GM18909 (cell line): ENCODE measurements around the gene DLEC1.
"Not testable (repeated sequence)": the region's sequence is repeated elsewhere in the genome, so short reads cannot be mapped to it uniquely, and the experiment has no call there.

Source experiments
- ATAC-seq: cut with Tn5 transposase; IDR thresholded peaks from one replicate; pipeline ENCODE4 v1.9.1; 2021; ENCODE audit warnings: mild to moderate bottlenecking; ENCODE audit not compliant: unreplicated experiment, poor library complexity

Gene DLEC1

GRCh38 chr3:38077073-38077472 is 38.1 kb downstream of the DLEC1 start:
- ATAC-seq, result not testable (repeated sequence)

- ATAC-seq, result not testable (repeated sequence)
These were observed 43.3 kb downstream of the DLEC1 start for GRCh38 chr3:38082296-38082695.

DNA sequence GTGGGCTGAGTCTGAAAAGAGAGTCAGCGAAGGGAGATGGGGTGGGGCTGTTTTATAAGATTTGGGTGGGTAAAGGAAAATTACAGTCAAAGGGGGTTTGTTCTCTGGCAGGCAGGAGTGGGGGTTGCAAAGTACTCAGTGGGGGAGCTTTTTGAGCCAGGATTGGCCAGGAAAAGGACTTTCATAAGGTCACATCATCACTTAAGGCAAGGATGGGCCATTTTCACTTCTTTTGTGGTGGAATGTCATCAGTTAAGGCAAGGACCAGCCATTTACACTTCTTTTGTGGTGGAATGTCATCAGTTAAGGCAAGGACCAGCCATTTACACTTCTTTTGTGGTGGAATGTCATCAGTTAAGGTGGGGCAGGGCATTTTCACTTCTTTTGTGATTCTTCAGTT is 44.2 kb downstream of the DLEC1 start:
- not testable (repeated sequence) for ATAC-seq

DNA sequence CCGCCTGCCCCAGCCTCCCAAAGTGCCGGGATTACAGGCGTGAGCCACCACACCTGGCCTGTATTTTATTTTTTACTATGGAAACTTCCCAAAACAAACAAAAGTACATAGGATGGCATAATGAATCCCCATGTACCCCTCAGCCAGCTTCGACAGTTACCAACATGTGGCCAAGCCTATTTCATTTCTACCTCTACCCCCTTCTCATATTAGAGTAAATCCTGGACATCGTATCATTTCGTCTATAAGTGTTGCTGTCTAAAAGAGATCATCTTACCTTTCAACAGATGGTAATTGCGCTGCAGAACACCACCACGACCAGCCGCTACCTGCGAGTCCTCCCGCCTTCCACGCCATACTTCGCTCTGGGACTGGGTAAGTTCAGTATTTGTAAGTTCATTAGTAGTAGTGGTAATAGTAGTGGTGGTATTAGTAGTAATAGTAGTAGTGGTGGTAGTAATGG is 44.9 kb downstream of the DLEC1 start:
- no peak for ATAC-seq

- no peak for ATAC-seq
These were observed 45.6 kb downstream of the DLEC1 start for GRCh38 chr3:38084334-38085310.

GRCh38 chr3:38085311-38085942 is 46.4 kb downstream of the DLEC1 start:
- ATAC-seq, result no peak

GRCh38 chr3:38085943-38086324 is 46.9 kb downstream of the DLEC1 start:
- no peak for ATAC-seq

DNA sequence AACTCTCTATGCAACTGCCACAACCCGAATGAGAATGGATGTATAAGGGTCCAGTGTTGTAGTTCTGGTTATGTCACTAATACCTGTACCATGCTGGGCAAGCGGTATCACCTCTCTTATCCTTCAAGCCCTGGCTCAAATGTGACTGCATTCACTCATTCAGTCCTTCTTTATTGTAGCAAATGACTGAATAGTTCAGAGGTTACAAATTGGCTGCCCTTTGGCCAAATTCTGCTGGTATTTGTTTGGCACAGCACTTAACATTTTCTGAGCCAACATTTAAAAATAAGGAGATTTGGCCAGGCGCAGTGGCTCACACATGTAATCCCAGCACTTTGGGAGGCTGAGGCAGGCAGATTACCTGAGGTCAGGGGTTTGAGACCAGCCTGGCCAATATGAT is 47.5 kb downstream of the DLEC1 start:
- ATAC-seq, result no peak

- ATAC-seq, result not testable (repeated sequence)
These were observed 48.3 kb downstream of the DLEC1 start for GRCh38 chr3:38087278-38087677.

DNA sequence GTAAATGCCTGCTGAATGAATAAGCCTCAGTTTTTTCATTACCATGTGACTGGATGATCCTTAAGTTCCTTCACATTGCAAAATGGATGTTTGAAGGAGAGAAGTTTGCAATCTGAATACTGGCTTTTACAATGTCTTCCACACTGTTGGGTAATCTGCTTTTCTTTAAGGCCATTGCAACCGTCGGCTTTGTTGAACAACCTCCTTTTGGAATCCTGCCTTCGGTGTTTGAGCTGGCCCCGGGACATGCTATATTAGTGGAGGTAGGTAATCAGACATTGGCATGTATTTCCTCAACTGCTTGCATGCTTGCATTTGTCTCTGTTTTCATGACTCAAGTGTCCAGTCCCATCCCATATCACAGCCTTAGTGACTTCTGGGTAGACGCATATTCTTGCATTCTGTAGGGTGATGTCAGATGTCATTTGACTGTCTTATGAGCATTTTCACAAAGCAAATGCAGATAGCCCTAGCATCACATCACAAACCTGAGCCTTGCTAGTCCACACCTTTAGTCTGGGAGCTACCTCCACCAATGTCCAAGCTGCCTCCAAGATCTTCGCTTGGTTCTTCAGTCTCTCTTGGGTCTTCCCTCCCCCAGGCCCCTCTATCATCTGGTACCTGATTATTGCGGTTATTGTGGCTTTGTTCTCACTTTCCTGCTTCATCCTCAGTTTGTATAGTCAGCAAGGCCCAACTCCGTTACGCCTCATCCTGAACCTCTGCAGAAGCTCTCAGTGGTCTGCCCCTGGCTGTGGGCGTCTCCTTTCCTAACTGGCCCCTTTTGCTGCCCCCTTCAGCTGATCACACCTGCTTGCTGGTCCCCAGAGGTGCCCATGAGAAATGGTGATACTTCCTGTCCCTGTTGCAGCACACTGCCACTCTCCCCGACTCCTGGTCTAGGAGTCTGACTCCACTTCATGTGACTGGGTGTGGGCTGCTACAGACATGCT is 49.4 kb downstream of the DLEC1 start:
- no peak for ATAC-seq

DNA sequence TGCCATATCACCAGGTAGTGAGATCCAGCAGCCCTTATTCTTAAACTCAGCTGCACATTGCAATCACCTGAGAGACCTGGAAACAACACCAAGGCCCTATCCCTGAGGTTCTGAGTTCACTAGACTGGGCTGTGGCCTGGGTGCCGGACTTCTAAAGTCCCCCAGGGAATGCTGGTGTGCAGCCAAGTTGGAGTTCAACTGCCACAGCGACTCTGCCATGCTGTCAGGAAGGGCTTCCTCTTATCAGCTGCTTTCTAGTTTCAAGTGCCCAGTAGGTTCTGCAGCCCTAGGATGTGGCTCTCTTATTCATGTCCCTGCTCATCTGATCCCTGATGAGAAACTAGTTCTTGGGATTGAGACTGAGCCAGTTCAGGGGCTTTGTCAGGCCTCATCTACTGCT is 50.2 kb downstream of the DLEC1 start:
- no peak for ATAC-seq

DNA sequence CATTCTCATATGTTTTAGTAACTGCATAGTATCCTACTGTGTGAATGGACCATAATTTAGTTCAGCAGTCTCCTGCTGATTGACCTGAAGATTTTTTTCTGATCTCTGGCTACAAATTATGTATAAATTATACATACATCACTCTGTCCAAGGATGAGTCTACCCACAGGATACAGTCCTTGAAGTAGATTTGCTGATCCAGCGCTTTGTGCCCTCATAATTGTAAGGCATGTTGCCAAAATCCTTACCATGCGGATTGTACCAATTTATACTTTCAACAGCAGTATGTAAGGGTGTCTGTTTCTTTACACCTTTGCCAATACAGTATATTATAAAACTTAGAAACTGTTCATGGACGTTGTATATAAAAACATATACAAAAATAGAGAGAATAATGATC is 51.4 kb downstream of the DLEC1 start:
- ATAC-seq, result no peak

- ATAC-seq, result no peak
These were observed 56.0 kb downstream of the DLEC1 start for GRCh38 chr3:38094999-38095398.

- no peak for ATAC-seq
These were observed 56.9 kb downstream of the DLEC1 start for GRCh38 chr3:38095669-38096483.

GRCh38 chr3:38097446-38098375 is 58.7 kb downstream of the DLEC1 start:
- no peak for ATAC-seq

DNA sequence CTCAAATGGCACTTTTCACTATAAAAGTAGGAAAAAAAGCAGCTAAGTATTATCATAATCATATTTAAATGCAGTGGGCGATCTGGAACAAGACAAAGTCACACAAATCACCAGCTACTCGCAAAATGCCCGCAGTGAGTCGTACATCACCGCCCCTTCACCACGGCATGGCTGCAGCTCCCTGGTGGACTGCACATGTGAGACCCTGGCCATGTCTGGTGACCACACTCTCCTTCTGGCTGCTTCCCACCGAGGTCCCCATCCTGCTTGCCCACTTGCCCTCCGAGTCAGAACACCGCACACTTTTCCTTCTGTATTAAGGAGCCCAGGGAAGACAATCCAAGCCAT is 59.3 kb downstream of the DLEC1 start:
- no peak for ATAC-seq

- no peak for ATAC-seq
These were observed 60.5 kb downstream of the DLEC1 start for GRCh38 chr3:38099518-38099917.

DNA sequence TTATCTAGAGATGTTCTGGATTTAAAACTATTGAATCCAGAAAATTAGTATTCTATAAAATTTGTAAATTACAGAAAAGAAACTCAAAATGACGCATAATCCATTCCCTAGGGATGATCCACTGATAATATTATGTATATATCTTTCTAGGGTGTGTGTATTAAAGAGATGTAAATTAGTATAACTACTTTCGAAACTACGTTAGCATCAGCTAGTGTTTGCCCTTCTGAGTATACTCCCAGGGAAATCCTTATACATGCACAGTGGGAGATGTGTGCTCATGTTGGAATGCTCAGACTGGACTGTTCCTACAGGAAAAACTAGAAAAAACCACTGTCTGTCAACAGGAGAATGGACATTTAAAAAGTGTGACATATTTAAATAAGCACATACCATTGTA is 61.5 kb downstream of the DLEC1 start:
- ATAC-seq, result no peak
